Liver (tissue), 9 donors: ENCODE measurements around the gene ZNF80. TPM values are rescaled to one million over a fixed set of nuclear protein-coding genes. Genes with fewer than 3 reads are reported as not detected.

Experiments used
- DNase-seq: peaks from one replicate; pipeline ENCODE4 v3.0.0-alpha.2; 2017; ENCODE audit warnings: low spot score
- H3K27ac ChIP-seq, 2 donors: one replicate each; pipeline ENCODE4 v1.7.0; 2013; ENCODE audit warnings: inconsistent platforms in 2 of 2, low read length in 2 of 2, control low read depth in 1 of 2, low read depth in 1 of 2, mild to moderate bottlenecking in 1 of 2
- H3K27me3 ChIP-seq, 4 donors: one replicate each; pipeline versions ENCODE4 v1.6.1 to v1.7.0; 2013; ENCODE audit warnings: low read length in 3 of 4, inconsistent platforms in 1 of 4, mild to moderate bottlenecking in 1 of 4, moderate library complexity in 1 of 4; ENCODE audit not compliant: control insufficient read depth in 4 of 4, insufficient read depth in 4 of 4
- H3K36me3 ChIP-seq, 4 donors: one replicate each; pipeline versions ENCODE4 v1.6.1 to v1.7.0; 2013; ENCODE audit warnings: low read length in 3 of 4, mild to moderate bottlenecking in 3 of 4, low read depth in 1 of 4, moderate library complexity in 1 of 4; ENCODE audit not compliant: control insufficient read depth in 4 of 4, insufficient read depth in 3 of 4
- H3K4me1 ChIP-seq, 4 donors: one replicate each; pipeline versions ENCODE4 v1.6.1 to v1.7.0; 2013; ENCODE audit warnings: low read length in 3 of 4, mild to moderate bottlenecking in 3 of 4, moderate library complexity in 1 of 4; ENCODE audit not compliant: control insufficient read depth in 4 of 4, insufficient read depth in 4 of 4
- H3K4me3 ChIP-seq, 3 donors: one replicate each; pipeline versions ENCODE4 v1.6.1 to v1.7.0; 2013; ENCODE audit warnings: low read length in 3 of 3, control low read depth in 1 of 3, low read depth in 1 of 3, mild to moderate bottlenecking in 1 of 3
- H3K9ac ChIP-seq, 2 donors: one replicate each; pipeline ENCODE4 v1.7.0; 2013; ENCODE audit warnings: low read length in 2 of 2, mild to moderate bottlenecking in 2 of 2, moderate library complexity in 2 of 2, control low read depth in 1 of 2, low read depth in 1 of 2
- H3K9me3 ChIP-seq, 4 donors: one replicate each; pipeline versions ENCODE4 v1.6.1 to v1.7.0; 2013; ENCODE audit warnings: low read length in 3 of 4; ENCODE audit not compliant: control insufficient read depth in 4 of 4
- EGR1 ChIP-seq, 2 donors: IDR thresholded peaks; 2 replicates each; pipeline ENCODE4 v1.6.1; 2016 to 2018; ENCODE audit warnings: antibody characterized with exemption in 2 of 2, low read depth in 2 of 2
- FOXA1 ChIP-seq: IDR thresholded peaks from 2 replicates; pipeline ENCODE4 v1.6.1; 2016; ENCODE audit warnings: antibody characterized with exemption
- FOXA2 ChIP-seq: IDR thresholded peaks from 2 replicates; pipeline ENCODE4 v1.6.1; 2016; ENCODE audit warnings: antibody characterized with exemption
- GABPA ChIP-seq, 2 donors: IDR thresholded peaks in 1 of 2; conservative IDR thresholded peaks in 1 of 2; 2 replicates each; pipeline ENCODE4 v1.6.1; 2016; ENCODE audit warnings: antibody characterized with exemption in 2 of 2, mild to moderate bottlenecking in 1 of 2, moderate library complexity in 1 of 2
- HNF4A ChIP-seq, 2 donors: conservative IDR thresholded peaks; 2 replicates each; pipeline ENCODE4 v1.6.1; 2016; ENCODE audit warnings: antibody characterized with exemption in 2 of 2, mild to moderate bottlenecking in 2 of 2
- HNF4G ChIP-seq: IDR thresholded peaks from 2 replicates; pipeline ENCODE4 v1.6.1; 2016; ENCODE audit warnings: antibody characterized with exemption
- JUND ChIP-seq, 2 donors: IDR thresholded peaks; 2 replicates each; pipeline ENCODE4 v1.6.1; 2016; ENCODE audit warnings: antibody characterized with exemption in 2 of 2
- NR2F2 ChIP-seq: IDR thresholded peaks from 2 replicates; pipeline ENCODE4 v1.6.1; 2016; ENCODE audit warnings: antibody characterized with exemption
- RAD21 ChIP-seq, 2 donors: IDR thresholded peaks; 2 replicates each; pipeline ENCODE4 v1.6.1; 2016; ENCODE audit warnings: antibody characterized with exemption in 2 of 2, mild to moderate bottlenecking in 2 of 2
- RXRA ChIP-seq, 2 donors: IDR thresholded peaks; 2 replicates each; pipeline ENCODE4 v1.6.1; 2017 to 2018; ENCODE audit warnings: antibody characterized with exemption in 2 of 2, mild to moderate bottlenecking in 1 of 2
- SP1 ChIP-seq: IDR thresholded peaks from 2 replicates; pipeline ENCODE4 v1.6.1; 2018; ENCODE audit warnings: antibody characterized with exemption, mild to moderate bottlenecking
- TAF1 ChIP-seq: conservative IDR thresholded peaks from 2 replicates; pipeline ENCODE4 v1.6.1; 2016; ENCODE audit warnings: antibody characterized with exemption, mild to moderate bottlenecking
- YY1 ChIP-seq: IDR thresholded peaks from 2 replicates; pipeline ENCODE4 v1.6.1; 2016; ENCODE audit warnings: antibody characterized with exemption, mild to moderate bottlenecking
- polyA plus RNA-seq, 2 donors: library from polyadenylated mRNA; stranded (reverse) in 1 of 2; unstranded in 1 of 2; fragments of 200-250 nt in 1 of 2; fragments of >200 nt in 1 of 2; fragmentation: Nextera tagmentation in 1 of 2; extraction: Ambion mirVana in 1 of 2; gene quantifications; one replicate each; pipeline versions ENCODE4 v1.2.1 to v1.2.3, GENCODE V29; 2013 to 2015
- total RNA-seq, 2 donors: library from RNA; depleted of rRNA; stranded (reverse); fragments of >200 nt; gene quantifications; one replicate each; pipeline ENCODE4 v1.2.3, GENCODE V29; 2014
- TF ChIP-seq, protein P1 (sequence below): fragments of 150-350 bp; IDR thresholded peaks from 2 replicates; pipeline ENCODE4 v1.5.1; 2017; ENCODE audit warnings: improper control_type of control experiment, low read depth, low read length; ENCODE audit not compliant: missing input control
- TF ChIP-seq, protein P2 (sequence below): IDR thresholded peaks from 2 replicates; pipeline ENCODE4 v1.6.1; 2016; ENCODE audit warnings: antibody characterized with exemption, mild to moderate bottlenecking
- TF ChIP-seq, protein P3 (sequence below): IDR thresholded peaks from 2 replicates; pipeline ENCODE4 v1.6.1; 2016; ENCODE audit warnings: antibody characterized with exemption
- TF ChIP-seq, protein P4 (sequence below): IDR thresholded peaks from 2 replicates; pipeline ENCODE4 v1.6.1; 2016; ENCODE audit warnings: antibody characterized with exemption
- TF ChIP-seq, protein P5 (sequence below): IDR thresholded peaks from 2 replicates; pipeline ENCODE4 v1.6.1; 2016; ENCODE audit warnings: antibody characterized with exemption
- donor health status: healthy.
- donor health status: healthy.
- donor health status: healthy.
- donor health status: healthy.
- donor health status: healthy.

ZNF80 gene
- total and polyA plus RNA-seq, 4 donors = 0.06 TPM; not detected in 3

DNA sequence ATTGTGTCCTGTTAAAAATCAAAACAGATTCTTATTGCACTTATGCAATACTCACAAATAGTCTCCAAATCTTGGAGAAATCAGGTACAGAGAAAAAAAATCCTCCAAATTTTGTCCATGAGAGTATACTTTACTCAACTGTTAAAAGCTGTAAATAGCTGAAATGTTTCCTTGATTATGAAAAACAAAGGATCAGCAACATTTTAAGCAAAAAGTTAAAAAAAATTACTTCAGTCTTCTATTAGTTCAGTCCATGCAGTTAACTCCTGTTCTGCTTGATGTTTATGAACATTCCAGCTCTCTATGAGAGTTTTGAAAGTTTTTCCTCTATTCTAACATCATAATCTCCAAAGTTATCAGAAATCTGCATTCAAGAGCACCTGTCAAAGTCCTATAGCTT, 22.8 kb upstream of the ZNF80 start:
- Histone ChIP-seq H3K27ac (no peak overlapping the region), H3K36me3 (no peaks in the 10 kb centered on the region), H3K4me1 (no peaks in the 10 kb centered on the region), H3K4me3 (no peak overlapping the region), H3K9ac (no peak overlapping the region), H3K9me3 (no peaks in the 10 kb centered on the region), H3K27me3 (no peaks in the 10 kb centered on the region)
- no peak for DNase-seq
- TF ChIP-seq FOXA1 = no peak
- TF ChIP-seq YY1 = no peak
- TF ChIP-seq, protein P1, sequence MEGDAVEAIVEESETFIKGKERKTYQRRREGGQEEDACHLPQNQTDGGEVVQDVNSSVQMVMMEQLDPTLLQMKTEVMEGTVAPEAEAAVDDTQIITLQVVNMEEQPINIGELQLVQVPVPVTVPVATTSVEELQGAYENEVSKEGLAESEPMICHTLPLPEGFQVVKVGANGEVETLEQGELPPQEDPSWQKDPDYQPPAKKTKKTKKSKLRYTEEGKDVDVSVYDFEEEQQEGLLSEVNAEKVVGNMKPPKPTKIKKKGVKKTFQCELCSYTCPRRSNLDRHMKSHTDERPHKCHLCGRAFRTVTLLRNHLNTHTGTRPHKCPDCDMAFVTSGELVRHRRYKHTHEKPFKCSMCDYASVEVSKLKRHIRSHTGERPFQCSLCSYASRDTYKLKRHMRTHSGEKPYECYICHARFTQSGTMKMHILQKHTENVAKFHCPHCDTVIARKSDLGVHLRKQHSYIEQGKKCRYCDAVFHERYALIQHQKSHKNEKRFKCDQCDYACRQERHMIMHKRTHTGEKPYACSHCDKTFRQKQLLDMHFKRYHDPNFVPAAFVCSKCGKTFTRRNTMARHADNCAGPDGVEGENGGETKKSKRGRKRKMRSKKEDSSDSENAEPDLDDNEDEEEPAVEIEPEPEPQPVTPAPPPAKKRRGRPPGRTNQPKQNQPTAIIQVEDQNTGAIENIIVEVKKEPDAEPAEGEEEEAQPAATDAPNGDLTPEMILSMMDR = no peak
- no peak for TF ChIP-seq GABPA (IDR thresholded peaks at IDR 0.05 in 1 of 2, conservative IDR thresholded peaks at IDR 0.05 in 1 of 2)
- TF ChIP-seq, protein P2, sequence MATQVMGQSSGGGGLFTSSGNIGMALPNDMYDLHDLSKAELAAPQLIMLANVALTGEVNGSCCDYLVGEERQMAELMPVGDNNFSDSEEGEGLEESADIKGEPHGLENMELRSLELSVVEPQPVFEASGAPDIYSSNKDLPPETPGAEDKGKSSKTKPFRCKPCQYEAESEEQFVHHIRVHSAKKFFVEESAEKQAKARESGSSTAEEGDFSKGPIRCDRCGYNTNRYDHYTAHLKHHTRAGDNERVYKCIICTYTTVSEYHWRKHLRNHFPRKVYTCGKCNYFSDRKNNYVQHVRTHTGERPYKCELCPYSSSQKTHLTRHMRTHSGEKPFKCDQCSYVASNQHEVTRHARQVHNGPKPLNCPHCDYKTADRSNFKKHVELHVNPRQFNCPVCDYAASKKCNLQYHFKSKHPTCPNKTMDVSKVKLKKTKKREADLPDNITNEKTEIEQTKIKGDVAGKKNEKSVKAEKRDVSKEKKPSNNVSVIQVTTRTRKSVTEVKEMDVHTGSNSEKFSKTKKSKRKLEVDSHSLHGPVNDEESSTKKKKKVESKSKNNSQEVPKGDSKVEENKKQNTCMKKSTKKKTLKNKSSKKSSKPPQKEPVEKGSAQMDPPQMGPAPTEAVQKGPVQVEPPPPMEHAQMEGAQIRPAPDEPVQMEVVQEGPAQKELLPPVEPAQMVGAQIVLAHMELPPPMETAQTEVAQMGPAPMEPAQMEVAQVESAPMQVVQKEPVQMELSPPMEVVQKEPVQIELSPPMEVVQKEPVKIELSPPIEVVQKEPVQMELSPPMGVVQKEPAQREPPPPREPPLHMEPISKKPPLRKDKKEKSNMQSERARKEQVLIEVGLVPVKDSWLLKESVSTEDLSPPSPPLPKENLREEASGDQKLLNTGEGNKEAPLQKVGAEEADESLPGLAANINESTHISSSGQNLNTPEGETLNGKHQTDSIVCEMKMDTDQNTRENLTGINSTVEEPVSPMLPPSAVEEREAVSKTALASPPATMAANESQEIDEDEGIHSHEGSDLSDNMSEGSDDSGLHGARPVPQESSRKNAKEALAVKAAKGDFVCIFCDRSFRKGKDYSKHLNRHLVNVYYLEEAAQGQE = no peak
- no peak for TF ChIP-seq HNF4G
- no peak for TF ChIP-seq NR2F2
- TF ChIP-seq, protein P3, sequence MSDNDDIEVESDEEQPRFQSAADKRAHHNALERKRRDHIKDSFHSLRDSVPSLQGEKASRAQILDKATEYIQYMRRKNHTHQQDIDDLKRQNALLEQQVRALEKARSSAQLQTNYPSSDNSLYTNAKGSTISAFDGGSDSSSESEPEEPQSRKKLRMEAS = no peak
- no peak for TF ChIP-seq RAD21 (IDR thresholded peaks at IDR 0.05)
- no peak for TF ChIP-seq TAF1
- TF ChIP-seq EGR1 (IDR thresholded peaks at IDR 0.05; ENCODE audit: low read depth in 2 of 2) = no peak
- TF ChIP-seq FOXA2 = no peak
- no peak for TF ChIP-seq JUND (IDR thresholded peaks at IDR 0.05)
- TF ChIP-seq, protein P4, sequence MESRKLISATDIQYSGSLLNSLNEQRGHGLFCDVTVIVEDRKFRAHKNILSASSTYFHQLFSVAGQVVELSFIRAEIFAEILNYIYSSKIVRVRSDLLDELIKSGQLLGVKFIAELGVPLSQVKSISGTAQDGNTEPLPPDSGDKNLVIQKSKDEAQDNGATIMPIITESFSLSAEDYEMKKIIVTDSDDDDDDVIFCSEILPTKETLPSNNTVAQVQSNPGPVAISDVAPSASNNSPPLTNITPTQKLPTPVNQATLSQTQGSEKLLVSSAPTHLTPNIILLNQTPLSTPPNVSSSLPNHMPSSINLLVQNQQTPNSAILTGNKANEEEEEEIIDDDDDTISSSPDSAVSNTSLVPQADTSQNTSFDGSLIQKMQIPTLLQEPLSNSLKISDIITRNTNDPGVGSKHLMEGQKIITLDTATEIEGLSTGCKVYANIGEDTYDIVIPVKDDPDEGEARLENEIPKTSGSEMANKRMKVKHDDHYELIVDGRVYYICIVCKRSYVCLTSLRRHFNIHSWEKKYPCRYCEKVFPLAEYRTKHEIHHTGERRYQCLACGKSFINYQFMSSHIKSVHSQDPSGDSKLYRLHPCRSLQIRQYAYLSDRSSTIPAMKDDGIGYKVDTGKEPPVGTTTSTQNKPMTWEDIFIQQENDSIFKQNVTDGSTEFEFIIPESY = no peak
- TF ChIP-seq, protein P5, sequence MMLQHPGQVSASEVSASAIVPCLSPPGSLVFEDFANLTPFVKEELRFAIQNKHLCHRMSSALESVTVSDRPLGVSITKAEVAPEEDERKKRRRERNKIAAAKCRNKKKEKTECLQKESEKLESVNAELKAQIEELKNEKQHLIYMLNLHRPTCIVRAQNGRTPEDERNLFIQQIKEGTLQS = no peak
- no peak for TF ChIP-seq RXRA (IDR thresholded peaks at IDR 0.05)
- no peak for TF ChIP-seq SP1
- no peak for TF ChIP-seq HNF4A (conservative IDR thresholded peaks at IDR 0.05)
